GM20431 (cell line): ENCODE results near the gene ZSCAN31.

Experiments
- in situ Hi-C: fragments of 300-500 bp; cut with MseI, MboI; formaldehyde crosslinking; loops from one replicate; pipeline ENCODE4 v1.15.0; 2020; ENCODE audit warnings: low sequenced_read_pairs; ENCODE audit not compliant: unreplicated experiment

Gene ZSCAN31

DNA sequence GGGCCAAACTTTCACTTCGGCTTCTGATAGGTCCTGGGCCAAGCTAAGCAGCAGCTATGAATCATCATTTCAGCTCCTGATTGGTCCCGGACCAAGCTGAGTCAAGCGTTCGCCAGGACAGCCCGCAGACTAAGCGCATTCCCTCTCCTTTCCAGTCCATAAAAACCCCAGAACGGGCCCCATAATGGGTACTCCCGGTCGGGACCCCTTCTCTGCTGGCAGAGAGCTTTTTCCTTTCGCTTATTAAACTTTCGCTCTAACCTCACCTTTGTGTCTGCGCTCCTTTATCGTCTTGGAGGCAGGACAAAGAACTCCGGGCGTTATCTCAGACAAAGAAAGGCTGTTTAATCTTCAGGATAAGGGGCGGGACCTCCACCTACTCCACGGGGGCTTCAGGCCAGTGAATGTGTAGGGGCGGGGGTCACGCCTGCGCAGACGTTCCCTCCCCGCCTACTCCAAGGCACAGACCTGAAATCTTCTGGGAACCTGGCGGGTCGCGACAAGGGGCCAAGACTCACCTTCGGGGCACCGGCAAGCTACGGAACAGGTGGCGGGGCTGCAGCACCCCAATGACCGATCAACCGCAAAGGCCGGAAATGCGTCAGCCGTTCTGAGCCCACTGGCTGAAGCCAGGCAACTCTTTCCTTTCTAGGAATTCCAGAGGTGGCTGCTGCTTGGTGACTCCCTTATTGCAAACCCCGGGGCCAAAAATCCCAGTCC is at the start of gene ZSCAN31:
TSS of gene ZSCAN31 (minus strand) at position 585 of the 720 bp plus-strand sequence. CDS start 6,465 bp downstream, outside the sequence.
- in situ Hi-C loops = no loop called here

DNA sequence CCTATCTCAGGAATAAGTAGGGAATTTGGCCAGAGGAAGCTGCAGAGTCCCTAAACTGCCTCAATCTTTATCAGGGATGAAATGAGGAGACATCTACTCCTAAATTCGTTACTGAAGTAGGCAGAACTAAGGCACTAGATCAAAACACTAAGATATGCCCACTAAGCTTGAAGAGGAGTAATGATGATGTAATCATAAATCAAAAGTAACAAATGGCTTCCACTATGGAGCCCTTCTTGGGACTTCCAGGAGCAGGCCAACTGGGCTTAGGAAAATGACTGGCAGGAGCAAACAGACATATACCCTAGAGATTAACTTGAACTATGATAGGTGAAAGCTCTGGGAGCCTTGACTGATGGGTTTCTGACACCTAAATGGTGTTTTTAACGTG is 48.2 kb upstream of the ZSCAN31 start:
- in situ Hi-C loops = no loop called here

DNA sequence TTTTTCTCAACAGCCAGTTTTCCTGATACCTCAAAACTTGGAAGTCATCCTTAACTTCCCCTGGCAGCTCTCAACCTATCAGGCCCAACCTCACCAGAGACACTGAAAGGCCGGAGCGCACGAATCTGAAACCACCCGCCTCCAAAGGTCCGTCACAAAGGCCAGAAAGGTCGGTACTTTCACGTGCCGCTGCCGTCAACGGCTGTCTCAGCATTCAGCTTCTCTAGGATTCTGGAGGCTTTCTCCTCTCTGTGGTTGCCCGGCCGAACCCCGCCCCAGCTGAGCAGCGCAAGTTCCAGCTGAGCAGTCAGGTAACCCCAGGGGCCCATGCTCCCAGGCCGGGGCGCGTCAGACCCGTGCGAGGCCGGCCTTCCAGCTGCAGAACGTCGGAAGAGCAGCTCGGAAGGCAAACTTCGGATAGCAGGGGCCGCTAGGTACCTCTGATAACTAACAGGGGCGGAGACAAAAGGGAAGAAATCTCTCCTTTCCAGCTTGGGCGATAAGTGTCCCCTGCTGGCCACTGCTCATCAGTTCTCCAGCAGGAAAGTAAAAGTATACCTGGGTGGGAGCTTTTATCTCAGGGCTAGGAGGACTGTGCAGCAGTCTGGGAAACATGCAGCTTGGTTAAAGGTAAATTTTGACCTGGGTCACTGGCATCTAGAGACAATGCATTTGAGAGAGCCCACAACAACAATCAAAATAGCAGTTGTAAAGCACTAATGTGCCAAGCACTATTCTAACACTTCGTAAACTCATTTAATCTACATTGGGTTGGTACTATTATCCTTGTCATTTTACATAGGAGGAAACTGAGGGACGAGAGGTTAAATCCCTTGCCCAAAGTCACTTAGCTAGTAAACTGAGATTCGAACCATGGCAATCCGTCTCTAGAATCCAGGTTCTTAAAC is 47.5 kb upstream of the ZSCAN31 start:
- in situ Hi-C loops = no loop called here

DNA sequence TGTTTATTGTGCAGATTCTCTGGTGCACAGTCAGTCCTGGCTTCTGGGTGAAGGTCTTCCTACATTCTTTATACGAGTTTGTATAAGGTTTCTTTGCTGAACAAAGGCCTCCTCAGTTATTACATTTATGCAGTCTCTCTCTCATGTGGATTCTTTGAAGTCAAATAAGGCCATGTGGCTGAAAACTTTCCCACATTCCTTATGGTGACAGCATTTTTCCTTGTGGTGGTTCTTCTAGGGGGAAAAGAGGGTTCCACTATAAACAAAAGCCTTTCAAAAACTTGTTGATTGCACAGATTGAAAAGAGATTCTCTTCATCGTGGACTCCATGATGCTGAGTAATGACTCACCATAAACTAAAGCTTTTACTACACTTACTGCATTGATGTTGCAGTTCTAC is 44.4 kb upstream of the ZSCAN31 start:
- in situ Hi-C loops = no loop called here

DNA sequence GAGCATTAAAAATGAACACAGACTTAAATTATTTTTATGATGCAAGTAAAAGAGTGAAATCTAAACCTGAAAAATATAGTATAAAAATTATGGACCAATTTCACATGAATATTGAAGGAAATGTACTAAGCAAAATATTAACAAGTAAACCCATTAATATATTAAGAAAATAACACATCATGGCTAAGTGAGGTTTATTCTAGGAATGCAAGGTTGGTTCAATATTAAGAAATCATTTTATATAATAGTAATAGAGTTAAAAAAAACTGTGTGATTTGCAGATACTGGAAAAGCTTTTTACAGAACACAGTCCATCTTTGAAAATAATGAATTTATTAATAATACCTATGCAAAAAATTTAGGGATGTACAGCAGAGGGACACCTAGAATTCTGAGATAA is 42.7 kb upstream of the ZSCAN31 start:
- in situ Hi-C loops = no loop called here

DNA sequence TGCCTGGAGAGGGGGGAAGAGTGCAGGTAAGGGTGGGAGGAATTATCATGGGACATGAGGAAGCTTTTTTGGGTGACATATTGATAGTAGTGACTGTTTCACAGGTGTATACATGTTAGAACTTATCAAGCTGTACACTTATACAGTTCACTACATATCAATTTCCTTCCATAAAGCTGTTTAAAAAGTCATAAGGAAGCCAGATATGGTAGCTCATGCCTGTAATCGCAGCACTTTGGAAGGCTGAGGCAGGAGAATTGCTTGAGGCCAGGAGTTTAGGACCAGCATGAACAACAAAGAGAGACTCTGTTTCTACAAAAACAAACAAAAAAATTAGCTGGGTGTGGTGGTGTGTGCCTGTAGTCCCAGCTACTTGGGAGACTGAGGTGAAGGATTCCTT is 41.9 kb upstream of the ZSCAN31 start:
- in situ Hi-C loops = no loop called here

DNA sequence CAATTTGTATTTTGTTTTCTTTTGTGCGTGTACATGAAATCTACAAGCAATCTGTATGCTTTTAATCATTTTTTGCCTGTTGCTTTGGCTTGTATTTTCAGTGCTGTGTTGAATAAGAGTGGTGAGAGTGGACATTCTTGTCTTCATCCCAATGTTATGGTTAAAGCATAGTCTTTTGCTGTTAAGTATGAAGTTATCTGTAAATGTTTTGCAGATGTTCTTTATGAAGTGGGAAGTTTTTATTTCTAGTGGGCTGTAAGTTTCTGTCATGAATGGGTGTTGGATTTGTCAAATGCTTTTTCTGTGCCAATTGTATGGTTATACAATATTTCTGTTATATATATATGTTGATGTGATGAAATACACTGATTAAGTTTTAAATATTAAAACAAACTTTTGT is 38.0 kb upstream of the ZSCAN31 start:
- in situ Hi-C loops = loop anchor here (25.0 kb wide), 1 partner anchor 237 kb away; the partner anchor contains the start of gene ZKSCAN8

DNA sequence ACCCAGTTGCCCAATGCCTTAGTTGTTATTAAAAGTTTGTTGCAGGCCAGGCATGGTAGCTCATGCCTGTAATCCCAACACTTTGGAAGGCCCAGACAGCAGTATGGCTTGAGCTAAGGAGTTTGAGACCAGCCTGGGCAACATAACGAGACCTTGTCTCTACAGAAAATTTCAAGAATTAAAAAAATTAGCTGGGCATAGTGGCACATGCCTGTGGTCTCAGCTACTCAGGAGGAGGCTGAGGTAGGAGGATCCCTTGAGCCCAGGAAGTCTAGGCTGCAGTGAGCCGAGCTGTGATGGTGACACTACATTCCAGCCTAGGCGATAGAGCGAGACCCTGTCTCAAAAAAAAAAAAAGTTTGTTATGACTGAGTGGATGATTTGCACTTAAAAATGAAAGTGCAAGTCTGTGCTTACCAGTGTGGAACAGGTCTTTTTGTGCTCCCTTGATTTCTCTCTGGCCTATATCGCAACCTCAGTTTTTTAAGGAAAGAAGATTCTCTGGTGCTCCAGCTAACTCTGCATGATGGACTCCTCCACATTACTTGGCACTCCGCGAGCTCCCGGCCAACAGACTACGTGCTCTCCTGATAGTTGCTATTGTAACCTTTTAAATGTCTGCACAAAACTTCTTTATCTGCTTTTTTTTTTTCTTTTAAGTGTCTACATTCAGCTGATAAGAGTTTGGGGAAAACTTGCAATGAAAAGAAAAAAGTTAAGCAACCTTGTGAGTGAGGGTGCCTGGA is 35.9 kb upstream of the ZSCAN31 start:
- in situ Hi-C loops = loop anchor here (25.0 kb wide), 1 partner anchor 235 kb away; the partner anchor contains the start of gene ZKSCAN8

DNA sequence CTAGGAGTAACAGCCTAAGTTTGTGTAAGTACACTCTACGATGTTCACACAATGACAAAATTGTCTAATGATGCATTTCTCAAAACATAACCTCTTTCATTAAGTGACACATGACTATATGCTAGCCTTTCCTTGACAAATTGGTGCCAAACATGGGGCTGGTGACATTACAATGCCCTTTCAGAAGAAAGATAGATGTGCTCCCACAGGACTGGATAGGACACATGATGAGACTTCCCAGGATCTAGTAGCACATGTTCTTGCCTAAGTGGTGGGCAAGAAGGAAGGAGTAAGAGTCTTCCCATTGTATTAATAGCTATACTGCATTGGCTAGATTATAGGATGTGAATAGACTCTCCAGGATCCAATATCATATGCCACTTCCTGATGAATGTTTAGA is 35.3 kb upstream of the ZSCAN31 start:
- in situ Hi-C loops = loop anchor here (25.0 kb wide), 1 partner anchor 234 kb away; the partner anchor contains the start of gene ZKSCAN8

DNA sequence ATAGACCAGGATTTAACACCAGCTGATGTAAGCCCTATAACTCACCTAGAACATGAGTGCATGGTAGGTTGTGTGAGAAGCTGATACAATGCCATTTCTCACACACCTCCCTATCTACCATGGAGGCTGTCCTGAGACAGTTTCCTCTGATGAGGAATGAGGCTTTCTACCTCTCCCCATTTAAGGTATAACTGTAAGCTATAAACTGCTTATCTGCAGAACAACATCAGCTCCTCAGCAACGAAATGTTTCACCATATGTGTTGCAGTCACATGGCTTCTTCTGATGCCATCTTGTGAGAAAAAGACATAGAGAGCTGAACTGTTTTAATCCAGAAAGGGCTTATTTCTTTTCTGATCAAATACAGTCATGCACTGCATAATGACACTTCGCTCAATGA is 34.5 kb upstream of the ZSCAN31 start:
- in situ Hi-C loops = loop anchor here (25.0 kb wide), 1 partner anchor 233 kb away; the partner anchor contains the start of gene ZKSCAN8

DNA sequence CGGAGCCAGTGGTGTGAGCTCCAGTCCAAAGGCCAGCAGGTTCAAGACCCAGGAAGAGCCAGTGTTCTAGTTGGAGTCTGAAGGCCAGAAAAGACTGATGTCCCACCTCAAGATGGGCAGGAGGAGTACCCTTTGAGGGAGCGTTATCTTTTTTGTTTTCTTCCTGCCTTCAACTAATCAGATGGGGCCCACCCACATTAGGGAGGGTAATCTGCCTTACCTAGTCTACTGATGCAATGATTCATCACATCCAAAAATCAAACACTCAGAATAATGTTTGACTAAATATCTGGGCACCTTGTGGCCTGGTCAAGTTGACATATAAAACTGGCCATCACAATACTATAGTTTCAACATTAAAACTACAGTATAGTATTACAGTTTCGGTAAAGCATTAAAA is 33.5 kb upstream of the ZSCAN31 start:
- in situ Hi-C loops = loop anchor here (25.0 kb wide), 1 partner anchor 232 kb away; the partner anchor contains the start of gene ZKSCAN8

DNA sequence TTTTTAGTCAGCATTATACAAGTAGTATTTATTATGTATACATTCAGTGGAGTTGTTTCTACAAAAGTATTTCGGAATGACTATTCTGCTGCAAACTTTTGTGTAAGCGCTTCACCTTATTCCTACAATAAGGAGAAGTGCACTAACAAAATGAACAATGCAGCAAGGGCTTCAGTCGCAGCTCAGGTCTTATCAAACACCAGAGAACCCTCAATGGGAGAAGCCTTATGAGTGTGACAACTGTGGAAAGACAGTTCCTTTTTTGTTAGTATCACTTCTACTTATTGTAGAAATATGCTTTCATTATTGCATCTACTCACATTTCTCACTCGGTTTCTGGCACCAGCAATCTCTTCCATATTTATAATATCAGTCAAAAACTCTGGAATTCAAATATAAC is 32.6 kb upstream of the ZSCAN31 start:
- in situ Hi-C loops = loop anchor here (25.0 kb wide), 1 partner anchor 231 kb away; the partner anchor contains the start of gene ZKSCAN8

DNA sequence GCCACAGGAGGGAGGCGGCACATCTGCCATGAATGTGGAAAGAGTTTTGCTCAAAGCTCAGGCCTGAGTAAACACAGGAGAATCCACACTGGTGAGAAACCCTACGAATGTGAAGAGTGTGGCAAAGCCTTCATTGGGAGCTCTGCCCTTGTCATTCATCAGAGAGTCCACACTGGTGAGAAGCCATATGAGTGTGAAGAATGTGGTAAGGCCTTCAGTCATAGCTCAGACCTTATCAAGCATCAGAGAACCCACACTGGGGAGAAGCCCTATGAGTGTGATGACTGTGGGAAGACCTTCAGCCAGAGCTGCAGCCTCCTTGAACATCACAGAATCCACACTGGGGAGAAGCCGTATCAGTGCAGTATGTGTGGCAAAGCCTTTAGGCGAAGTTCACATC is 29.6 kb upstream of the ZSCAN31 start:
- in situ Hi-C loops = loop anchor here (25.0 kb wide), 1 partner anchor 228 kb away; the partner anchor contains the start of gene ZKSCAN8

DNA sequence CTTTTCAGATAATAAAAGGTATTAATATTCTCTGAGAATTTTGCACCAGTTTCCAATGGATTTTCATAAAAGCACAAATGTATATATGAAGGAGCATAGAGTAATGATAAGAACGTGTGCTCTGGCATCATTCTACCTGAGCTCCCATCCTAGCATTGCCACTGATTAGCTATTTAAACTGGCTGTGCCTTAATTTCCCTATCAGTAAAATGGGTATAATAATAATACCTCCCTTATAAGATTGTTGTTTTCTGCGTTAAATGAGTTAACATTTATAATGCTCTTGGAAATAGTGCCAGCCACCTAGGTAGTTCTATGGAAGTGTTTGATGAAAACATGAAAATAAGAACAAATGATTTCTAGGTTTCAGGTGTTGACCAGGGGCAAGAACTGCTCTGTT is 25.0 kb upstream of the ZSCAN31 start:
- in situ Hi-C loops = loop anchor here (25.0 kb wide), 1 partner anchor 224 kb away; the partner anchor contains the start of gene ZKSCAN8

DNA sequence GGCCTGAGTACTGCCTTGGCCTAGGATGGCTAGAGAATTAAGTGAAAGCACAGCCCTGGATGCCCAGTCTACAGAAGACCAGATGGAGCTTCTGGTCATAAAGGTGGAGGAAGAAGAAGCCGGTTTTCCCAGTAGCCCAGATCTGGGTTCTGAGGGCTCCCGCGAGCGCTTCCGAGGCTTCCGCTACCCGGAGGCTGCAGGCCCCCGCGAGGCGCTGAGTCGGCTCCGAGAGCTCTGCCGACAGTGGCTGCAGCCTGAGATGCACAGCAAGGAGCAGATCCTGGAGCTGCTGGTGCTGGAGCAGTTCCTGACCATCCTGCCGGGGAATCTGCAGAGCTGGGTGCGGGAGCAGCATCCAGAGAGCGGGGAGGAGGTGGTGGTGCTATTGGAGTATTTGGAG is 23.6 kb upstream of the ZSCAN31 start:
- in situ Hi-C loops = loop anchor here (25.0 kb wide), 1 partner anchor 222 kb away; the partner anchor contains the start of gene ZKSCAN8

DNA sequence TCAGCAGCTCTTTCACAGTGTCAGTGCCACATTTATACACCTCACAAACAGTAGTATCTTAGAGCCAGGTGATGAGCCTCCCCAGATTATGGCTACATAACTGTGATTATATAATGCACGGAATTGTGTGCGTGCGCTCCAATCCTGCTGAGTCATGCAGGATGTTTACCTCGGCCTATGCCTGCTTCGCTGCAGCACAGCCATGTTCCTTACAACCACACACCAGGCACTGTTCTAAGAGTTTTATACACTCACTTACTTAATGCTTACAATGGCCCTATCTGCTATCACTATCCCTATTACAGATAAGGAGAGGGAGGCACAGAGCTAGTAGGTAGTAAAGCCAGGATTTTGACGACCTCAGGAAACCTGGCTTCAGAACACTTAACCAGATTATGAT is 21.1 kb upstream of the ZSCAN31 start:
- in situ Hi-C loops = loop anchor here (25.0 kb wide), 1 partner anchor 220 kb away; the partner anchor contains the start of gene ZKSCAN8

DNA sequence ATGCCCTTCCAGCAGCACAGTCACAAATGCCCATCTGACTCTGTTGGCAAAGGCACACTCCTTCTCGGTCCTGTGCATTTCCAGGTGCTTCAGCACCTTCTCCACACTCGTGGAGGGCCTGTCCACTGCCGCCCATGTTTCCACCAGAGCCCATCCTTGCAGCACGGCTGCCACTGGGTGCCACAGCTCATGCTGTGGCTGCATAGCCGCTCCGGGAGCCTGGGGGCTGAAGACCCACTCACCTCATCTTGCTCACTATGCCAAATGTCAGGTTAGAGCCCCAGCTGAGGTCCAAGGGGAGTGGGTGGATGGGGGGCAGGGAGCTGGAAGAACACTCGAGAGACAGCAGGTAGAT is 20.7 kb upstream of the ZSCAN31 start:
- in situ Hi-C loops = loop anchor here (25.0 kb wide), 1 partner anchor 219 kb away; the partner anchor contains the start of gene ZKSCAN8

DNA sequence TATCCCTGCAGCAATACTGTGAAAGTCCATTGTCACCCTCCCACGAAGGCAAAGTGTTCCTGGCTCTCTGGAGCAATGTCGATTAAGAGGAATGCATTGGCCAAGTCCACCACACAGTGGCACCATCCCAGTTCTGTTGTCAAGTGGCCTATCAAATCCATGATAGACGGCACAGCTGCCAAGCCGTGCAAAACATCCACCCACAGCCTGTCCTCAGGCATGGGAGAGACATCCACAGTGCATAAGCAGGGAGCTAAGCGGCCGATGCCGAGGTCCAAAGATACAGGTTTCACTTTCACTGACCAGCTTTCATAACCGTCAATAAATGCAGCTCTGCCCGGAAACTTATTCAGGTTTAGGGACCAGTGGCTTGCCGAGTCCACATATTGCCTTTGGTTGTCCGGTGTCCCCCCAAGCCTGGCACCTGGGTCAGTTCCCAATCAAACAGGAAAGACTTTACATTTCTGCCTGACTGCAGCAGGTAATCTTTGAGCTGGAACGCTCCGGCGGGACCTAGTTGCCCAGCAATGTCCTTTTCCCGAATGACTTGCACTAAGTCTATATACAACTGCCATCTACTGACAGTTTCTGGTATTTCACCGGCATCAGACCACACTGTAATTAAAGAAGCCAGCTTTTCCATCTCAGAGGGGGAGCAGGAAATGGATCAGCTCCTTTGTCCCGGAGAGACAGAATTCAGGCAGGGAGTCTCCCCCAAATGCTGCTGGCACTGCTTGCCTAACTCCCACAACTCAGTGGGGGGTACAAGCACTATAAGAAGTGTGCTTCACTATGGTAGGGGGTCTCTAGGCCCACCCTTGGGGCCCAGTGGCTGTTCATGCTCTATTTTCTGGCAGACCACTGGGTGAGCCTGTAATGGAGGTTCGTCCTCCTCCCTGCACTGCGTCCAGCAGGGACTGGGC is 20.1 kb upstream of the ZSCAN31 start:
- in situ Hi-C loops = loop anchor here (25.0 kb wide), 1 partner anchor 219 kb away; the partner anchor contains the start of gene ZKSCAN8
